Prostate gland (tissue), 2 donors: ENCODE data around the gene SLK.

Source experiments
- POLR2A ChIP-seq: fragments of 450-650 bp; IDR thresholded peaks from one replicate; pipeline ENCODE4 v1.6.1; 2016; ENCODE audit warnings: antibody characterized with exemption, mild to moderate bottlenecking
- TF ChIP-seq, protein P1 (sequence below), 4 experiments: fragments of 200-600 bp in 2 of 4; fragments of 450-650 bp in 2 of 4; sonication (generic) in 2 of 4; IDR thresholded peaks; 1 replicate in 3 of 4; 2 replicates in 1 of 4; pipeline ENCODE4 v1.5.1; 2016 to 2019; ENCODE audit warnings: antibody characterized with exemption in 4 of 4, mild to moderate bottlenecking in 2 of 4, moderate library complexity in 2 of 4

DNA sequence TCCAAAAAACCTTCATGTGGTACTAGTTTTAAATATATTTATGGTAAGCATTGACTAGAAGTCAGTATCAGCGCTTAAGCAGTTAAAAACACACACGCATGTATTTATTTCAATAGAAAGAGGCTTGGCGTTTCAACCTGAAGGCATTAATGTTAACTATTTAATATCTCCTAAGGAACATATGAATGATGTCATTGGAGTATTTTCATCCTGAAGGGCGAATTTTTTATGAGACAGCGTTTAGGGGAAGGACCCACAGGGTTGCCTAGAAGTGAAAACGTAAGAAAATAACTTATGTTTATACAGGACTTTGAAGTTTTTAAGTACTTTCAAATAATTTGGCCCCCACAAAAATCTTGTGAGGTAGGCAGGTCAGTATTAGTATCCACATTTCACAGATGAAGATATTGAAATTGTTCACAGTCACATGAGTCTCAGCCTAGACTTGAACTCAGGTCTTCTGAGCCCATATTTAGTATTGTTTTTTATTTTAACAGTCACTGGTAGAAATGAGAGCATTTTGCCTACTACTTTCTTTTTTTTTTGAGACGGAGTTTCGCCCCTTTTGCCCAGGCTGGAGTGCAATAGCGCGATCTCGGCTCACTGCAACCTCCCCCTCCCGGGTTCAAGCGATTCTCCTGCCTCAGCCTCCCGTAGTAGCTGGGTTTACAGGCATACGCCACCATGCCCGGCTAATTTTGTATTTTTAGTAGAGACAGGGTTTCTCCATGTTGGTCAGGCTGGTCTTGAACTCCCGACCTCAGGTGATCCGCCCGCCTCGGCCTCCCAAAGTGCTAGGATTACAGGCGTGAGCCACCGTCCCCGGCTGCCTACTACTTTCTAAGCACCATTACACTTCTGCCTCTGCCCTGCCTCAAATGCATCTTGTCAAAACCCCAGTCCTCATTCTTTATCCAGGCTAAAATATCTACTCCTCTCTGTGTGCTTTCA, 1.8 kb downstream of the SLK start:
- no peak for TF ChIP-seq POLR2A
- TF ChIP-seq, protein P1, sequence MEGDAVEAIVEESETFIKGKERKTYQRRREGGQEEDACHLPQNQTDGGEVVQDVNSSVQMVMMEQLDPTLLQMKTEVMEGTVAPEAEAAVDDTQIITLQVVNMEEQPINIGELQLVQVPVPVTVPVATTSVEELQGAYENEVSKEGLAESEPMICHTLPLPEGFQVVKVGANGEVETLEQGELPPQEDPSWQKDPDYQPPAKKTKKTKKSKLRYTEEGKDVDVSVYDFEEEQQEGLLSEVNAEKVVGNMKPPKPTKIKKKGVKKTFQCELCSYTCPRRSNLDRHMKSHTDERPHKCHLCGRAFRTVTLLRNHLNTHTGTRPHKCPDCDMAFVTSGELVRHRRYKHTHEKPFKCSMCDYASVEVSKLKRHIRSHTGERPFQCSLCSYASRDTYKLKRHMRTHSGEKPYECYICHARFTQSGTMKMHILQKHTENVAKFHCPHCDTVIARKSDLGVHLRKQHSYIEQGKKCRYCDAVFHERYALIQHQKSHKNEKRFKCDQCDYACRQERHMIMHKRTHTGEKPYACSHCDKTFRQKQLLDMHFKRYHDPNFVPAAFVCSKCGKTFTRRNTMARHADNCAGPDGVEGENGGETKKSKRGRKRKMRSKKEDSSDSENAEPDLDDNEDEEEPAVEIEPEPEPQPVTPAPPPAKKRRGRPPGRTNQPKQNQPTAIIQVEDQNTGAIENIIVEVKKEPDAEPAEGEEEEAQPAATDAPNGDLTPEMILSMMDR (IDR thresholded peaks at IDR 0.05), result no peak
